Body of pancreas (tissue), 4 donors: ENCODE measurements around the gene NCAM2. TPM values are rescaled to one million over a fixed set of nuclear protein-coding genes. Genes with fewer than 3 reads are reported as not detected.

Source experiments
- ATAC-seq: fragments of 150-250 bp; one replicate; pipeline ENCODE4 v1.9.1; 2016
- DNase-seq, 4 donors: peaks; one replicate each; pipeline ENCODE4 v3.0.0-alpha.2; 2019
- H3K27ac ChIP-seq, 4 donors: fragments of 200-600 bp; sonication (generic); 1 replicate in 3 of 4; 2 replicates in 1 of 4; pipeline versions ENCODE4 v1.5.1 to v1.6.1; 2016 to 2019; ENCODE audit warnings: mild to moderate bottlenecking in 1 of 4, mixed read lengths in 1 of 4, moderate library complexity in 1 of 4
- H3K27me3 ChIP-seq, 2 donors: fragments of 200-600 bp; sonication (generic); one replicate each; pipeline ENCODE4 v1.6.0; 2016; ENCODE audit warnings: mild to moderate bottlenecking in 1 of 2
- H3K36me3 ChIP-seq, 2 donors: fragments of 200-600 bp; sonication (generic); replicated peaks in 1 of 2; 2 replicates each; pipeline ENCODE4 v1.5.1; 2016; ENCODE audit warnings: low read depth in 2 of 2; ENCODE audit not compliant: insufficient read depth in 1 of 2
- H3K4me1 ChIP-seq: fragments of 200-600 bp; sonication (generic); one replicate; pipeline ENCODE4 v1.6.0; 2016
- H3K4me3 ChIP-seq, 2 donors: fragments of 200-600 bp; sonication (generic); 1 replicate in 1 of 2; 2 replicates in 1 of 2; pipeline ENCODE4 v1.5.1; 2016 to 2019
- H3K9me3 ChIP-seq, 3 donors: fragments of 200-600 bp; sonication (generic); 1 replicate in 2 of 3; 2 replicates in 1 of 3; pipeline ENCODE4 v1.5.1; 2016
- POLR2A ChIP-seq, 3 donors: fragments of 450-650 bp; IDR thresholded peaks; one replicate each; pipeline ENCODE4 v1.6.1; 2016; ENCODE audit warnings: antibody characterized with exemption in 3 of 3, mild to moderate bottlenecking in 2 of 3
- whole genome bisulfite sequencing, 2 donors: methylation state at CpG; one replicate each; pipeline ENCODE4 v1.1.5; 2017; 5-methylcytosine and 5-hydroxymethylcytosine counted together
- intact Hi-C: fragments of 100-400 bp; cut with DNase I; formaldehyde crosslinking; loops from one replicate; pipeline ENCODE4 v1.15.1; 2023
- total RNA-seq, 2 donors: library from RNA; depleted of rRNA; stranded (reverse); fragments of >200 nt; gene quantifications; one replicate each; pipeline ENCODE4 v1.1.0, GENCODE V29; 2016
- TF ChIP-seq, protein P1 (sequence below), 7 experiments: fragments of 450-650 bp in 4 of 7; fragments of 200-600 bp in 3 of 7; sonication (generic) in 3 of 7; IDR thresholded peaks; one replicate each; pipeline ENCODE4 v1.5.1; 2016 to 2019; ENCODE audit warnings: antibody characterized with exemption in 7 of 7

Gene NCAM2
- total RNA-seq, 2 donors from 2014 or later: under 0.01 to 0.26 TPM

DNA sequence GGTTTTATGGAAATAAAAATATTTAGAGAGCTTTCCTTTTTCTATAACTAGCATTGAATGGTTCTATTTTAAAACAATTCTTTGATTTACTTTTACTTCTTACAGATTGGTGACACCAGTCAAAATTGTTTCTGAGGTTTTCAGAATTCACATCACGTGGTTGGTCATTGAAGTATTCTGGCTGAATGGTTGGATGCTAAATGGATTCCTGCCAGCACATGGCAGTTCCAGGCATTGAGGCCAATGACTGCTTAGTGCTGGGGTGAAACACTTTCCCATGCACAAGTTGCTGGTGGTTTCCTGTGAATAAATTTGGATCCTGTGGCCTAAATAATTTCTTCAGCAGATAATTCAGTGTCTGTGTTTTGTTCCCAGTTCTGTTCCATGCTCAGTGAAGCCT is 20.6 kb downstream of the NCAM2 start:
- Histone ChIP-seq H3K27me3 (no peaks in the 10 kb centered on the region), H3K36me3 (no peaks in the 10 kb centered on the region), H3K4me1 (no peaks in the 10 kb centered on the region), H3K27ac (no peak overlapping the region), H3K4me3 (no peak overlapping the region), H3K9me3 (no peaks in the 10 kb centered on the region)
- TF ChIP-seq, protein P1, sequence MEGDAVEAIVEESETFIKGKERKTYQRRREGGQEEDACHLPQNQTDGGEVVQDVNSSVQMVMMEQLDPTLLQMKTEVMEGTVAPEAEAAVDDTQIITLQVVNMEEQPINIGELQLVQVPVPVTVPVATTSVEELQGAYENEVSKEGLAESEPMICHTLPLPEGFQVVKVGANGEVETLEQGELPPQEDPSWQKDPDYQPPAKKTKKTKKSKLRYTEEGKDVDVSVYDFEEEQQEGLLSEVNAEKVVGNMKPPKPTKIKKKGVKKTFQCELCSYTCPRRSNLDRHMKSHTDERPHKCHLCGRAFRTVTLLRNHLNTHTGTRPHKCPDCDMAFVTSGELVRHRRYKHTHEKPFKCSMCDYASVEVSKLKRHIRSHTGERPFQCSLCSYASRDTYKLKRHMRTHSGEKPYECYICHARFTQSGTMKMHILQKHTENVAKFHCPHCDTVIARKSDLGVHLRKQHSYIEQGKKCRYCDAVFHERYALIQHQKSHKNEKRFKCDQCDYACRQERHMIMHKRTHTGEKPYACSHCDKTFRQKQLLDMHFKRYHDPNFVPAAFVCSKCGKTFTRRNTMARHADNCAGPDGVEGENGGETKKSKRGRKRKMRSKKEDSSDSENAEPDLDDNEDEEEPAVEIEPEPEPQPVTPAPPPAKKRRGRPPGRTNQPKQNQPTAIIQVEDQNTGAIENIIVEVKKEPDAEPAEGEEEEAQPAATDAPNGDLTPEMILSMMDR (IDR thresholded peaks at IDR 0.05): no peak
- no peak for TF ChIP-seq POLR2A (IDR thresholded peaks at IDR 0.05)
- DNase-seq (no peak), ATAC-seq (no peak)
- intact Hi-C loops: no loop called here
- WGBS, 2 donors: 15 to 46% methylated on average over 1 of the region's 1 CpG

DNA sequence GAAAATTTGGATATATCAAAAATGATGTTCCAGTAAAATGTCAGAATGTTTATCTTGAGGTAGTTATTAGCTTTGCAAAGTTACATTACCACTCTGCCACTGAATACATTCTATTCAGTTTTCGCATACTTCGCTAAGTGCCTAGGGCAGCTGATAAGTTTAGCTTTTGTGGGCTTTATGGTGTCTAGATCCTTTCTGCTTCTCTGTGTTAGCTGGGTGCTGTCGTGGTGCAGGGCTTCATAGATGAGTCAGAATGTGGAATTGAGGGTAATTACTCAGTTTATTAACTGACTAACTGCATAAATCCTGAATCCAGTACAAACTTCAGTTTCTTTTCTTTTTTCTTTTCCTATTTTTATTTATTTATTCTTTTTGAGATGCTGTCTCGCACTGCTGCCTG is 21.5 kb downstream of the NCAM2 start:
- ATAC-seq: no peak
- intact Hi-C loops: no loop called here
- no peak for TF ChIP-seq POLR2A (IDR thresholded peaks at IDR 0.05)
- TF ChIP-seq, protein P1 (IDR thresholded peaks at IDR 0.05): no peak

DNA sequence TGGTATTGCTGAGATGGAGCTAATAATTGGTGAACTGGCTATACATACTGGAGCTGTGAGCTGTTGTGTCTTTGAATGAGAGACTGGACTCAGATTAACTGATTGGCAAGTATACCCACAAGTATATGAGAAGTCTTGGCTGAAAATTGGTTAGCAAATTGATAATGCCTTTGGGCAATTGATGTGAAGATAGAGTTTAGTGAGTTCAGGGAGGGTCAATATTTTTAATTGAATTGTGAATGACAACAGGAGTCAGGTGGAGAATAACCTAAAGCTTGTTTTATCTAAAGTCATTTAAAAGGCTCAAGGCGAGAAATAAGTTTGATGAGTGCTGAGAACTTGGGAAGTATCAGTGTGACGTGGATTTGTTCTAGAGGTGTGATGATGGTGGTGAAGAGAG is 27.5 kb downstream of the NCAM2 start:
- Histone ChIP-seq H3K27ac (no peak overlapping the region), H3K4me1 (no peaks in the 10 kb centered on the region), H3K4me3 (no peak overlapping the region), H3K9me3 (no peaks in the 10 kb centered on the region), H3K27me3 (no peaks in the 10 kb centered on the region), H3K36me3 (no peaks in the 10 kb centered on the region)
- ATAC-seq: no peak
- intact Hi-C loops: no loop called here
- no peak for DNase-seq
- TF ChIP-seq, protein P1 (IDR thresholded peaks at IDR 0.05): no peak
- TF ChIP-seq POLR2A (IDR thresholded peaks at IDR 0.05): no peak
- 69 to 70% methylated on average over 2 of the region's 2 CpGs for WGBS, 2 donors

More for the DNA sequence above, 21.5 kb downstream of the NCAM2 start:
- Histone ChIP-seq H3K36me3 (no peaks in the 10 kb centered on the region), H3K27me3 (no peaks in the 10 kb centered on the region), H3K4me1 (no peaks in the 10 kb centered on the region), H3K27ac (no peak overlapping the region), H3K9me3 (no peaks in the 10 kb centered on the region), H3K4me3 (no peak overlapping the region)
- 71 to 73% methylated on average over 4 of the region's 4 CpGs for WGBS, 2 donors
- no peak for DNase-seq

DNA sequence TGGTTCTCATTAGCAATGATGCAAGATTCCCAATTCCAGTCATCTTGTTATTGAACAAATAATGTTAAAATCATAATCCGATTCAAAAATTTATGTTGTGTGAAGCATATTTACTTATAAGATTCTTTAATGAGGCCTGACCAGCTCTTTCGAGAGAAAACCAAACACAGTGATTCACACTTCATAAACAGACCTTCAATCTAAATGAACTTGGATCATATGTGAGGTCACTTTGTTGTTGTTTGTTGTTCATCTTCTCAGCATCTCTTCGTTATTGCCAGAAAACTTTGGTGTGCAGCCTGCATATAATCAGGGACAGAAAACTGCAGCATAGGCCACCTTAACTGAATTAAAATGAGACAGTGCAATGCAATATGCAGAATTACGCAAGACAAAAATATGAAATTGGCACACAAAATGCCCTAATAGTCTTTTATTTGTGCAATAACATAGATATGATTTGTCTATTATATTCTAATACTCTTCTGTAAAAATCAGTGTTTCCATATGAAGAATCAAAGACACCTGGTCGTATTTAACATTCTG is 30.1 kb downstream of the NCAM2 start:
- H3K27me3 ChIP-seq: no peaks in the 10 kb centered on the region
- no peaks in the 10 kb centered on the region for H3K4me1 ChIP-seq
- 52 to 59% methylated on average over 5 of the region's 5 CpGs for whole genome bisulfite sequencing, 2 donors
- H3K36me3 ChIP-seq: no peaks in the 10 kb centered on the region
- ATAC-seq: no peak
- no peaks in the 10 kb centered on the region for H3K9me3 ChIP-seq
- DNase-seq: no peak
- intact Hi-C loops: no loop called here
- no peak overlapping the region for H3K27ac ChIP-seq
- TF ChIP-seq, protein P1 (IDR thresholded peaks at IDR 0.05): no peak
- no peak for TF ChIP-seq POLR2A (IDR thresholded peaks at IDR 0.05)
- H3K4me3 ChIP-seq: no peak overlapping the region

DNA sequence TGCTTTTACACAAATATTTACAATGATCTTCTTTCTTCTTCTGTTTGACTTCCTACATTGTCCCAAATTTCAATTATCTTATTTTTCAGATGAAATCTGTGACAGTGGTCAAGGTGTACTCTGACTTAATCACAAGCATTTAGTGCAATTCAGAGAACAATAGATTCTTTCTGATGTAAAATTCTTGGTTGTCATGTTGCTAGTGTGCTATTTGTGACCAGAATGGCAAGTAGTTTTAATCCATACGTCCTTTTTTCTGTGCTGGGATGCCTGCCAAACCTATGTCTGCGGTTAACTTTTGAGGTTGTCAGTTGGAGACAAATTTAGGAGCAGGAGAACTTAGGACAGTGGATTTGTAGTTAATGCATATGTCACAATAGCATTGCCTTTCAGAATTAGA is 31.0 kb downstream of the NCAM2 start:
- no peak overlapping the region for H3K4me3 ChIP-seq
- H3K4me1 ChIP-seq: no peaks in the 10 kb centered on the region
- ATAC-seq: no peak
- H3K27ac ChIP-seq: no peak overlapping the region
- no peak for TF ChIP-seq POLR2A (IDR thresholded peaks at IDR 0.05)
- TF ChIP-seq, protein P1 (IDR thresholded peaks at IDR 0.05): no peak
- no peaks in the 10 kb centered on the region for H3K9me3 ChIP-seq
- intact Hi-C loops: no loop called here
- 15 to 28% methylated on average over 2 of the region's 2 CpGs for WGBS, 2 donors
- no peaks in the 10 kb centered on the region for H3K36me3 ChIP-seq
- no peaks in the 10 kb centered on the region for H3K27me3 ChIP-seq
- no peak for DNase-seq
